HEK293 (cell line): ENCODE measurements around the gene DES.

Experiments used
- CTCF ChIA-PET: fragments of 350-600 bp; formaldehyde crosslinking; extraction: SDS; loops from one replicate; lab custom pipeline; 2021; ENCODE audit warnings: antibody characterized with exemption; lab: Yijun Ruan, JAX
- POLR2A ChIA-PET: fragments of 300-600 bp; formaldehyde crosslinking; extraction: SDS; loops from one replicate; lab custom pipeline; 2020; ENCODE audit warnings: antibody characterized with exemption, inconsistent platforms; lab: Yijun Ruan, JAX
- H3K27ac ChIP-seq: fragments of 200-500 bp; sonication (Bioruptor generic); 2 replicates; pipeline ENCODE4 v1.5.1; 2014; ENCODE audit warnings: low read depth, low read length, control low read depth, inconsistent platforms; ENCODE audit errors: extremely low read depth
- H3K36me3 ChIP-seq, 2 experiments: fragments of 200-500 bp in 1 of 2; sonication (Bioruptor generic) in 1 of 2; 1 replicate in 1 of 2; 2 replicates in 1 of 2; pipeline ENCODE4 v1.5.1; 2014 to 2017; ENCODE audit warnings: inconsistent platforms in 2 of 2, low read length in 2 of 2; ENCODE audit not compliant: control insufficient read depth in 2 of 2, insufficient read depth in 1 of 2
- H3K4me1 ChIP-seq: fragments of 200-500 bp; sonication (Bioruptor generic); 2 replicates; pipeline ENCODE4 v1.5.1; 2014; ENCODE audit warnings: mild to moderate bottlenecking, low read length, inconsistent platforms; ENCODE audit not compliant: control insufficient read depth, insufficient read depth
- H3K4me3 ChIP-seq: 2 replicates; pipeline ENCODE4 v1.5.1; 2011; ENCODE audit warnings: low read depth, mild to moderate bottlenecking, control low read depth, low read length, moderate library complexity
- H3K9me3 ChIP-seq: fragments of 200-500 bp; sonication (Bioruptor generic); 2 replicates; pipeline ENCODE4 v1.5.1; 2014; ENCODE audit warnings: low read depth, low read length, inconsistent platforms; ENCODE audit not compliant: control insufficient read depth, insufficient read depth
- BCL6B ChIP-seq: fragments of 450-650 bp; formaldehyde crosslinking; IDR thresholded peaks from 2 replicates; pipeline ENCODE4 v1.5.1; 2017; ENCODE audit warnings: missing biosample characterization, missing genetic modification characterization
- CTCF ChIP-seq: fragments of 450-650 bp; formaldehyde crosslinking; IDR thresholded peaks from 2 replicates; pipeline ENCODE4 v1.5.1; 2016; ENCODE audit warnings: missing biosample characterization, missing genetic modification characterization
- EGR2 ChIP-seq: fragments of 450-650 bp; formaldehyde crosslinking; IDR thresholded peaks from 2 replicates; pipeline ENCODE4 v1.5.1; 2016; ENCODE audit warnings: low read depth, missing biosample characterization, missing genetic modification characterization
- INSM2 ChIP-seq: fragments of 450-650 bp; formaldehyde crosslinking; IDR thresholded peaks from 2 replicates; pipeline ENCODE4 v1.5.1; 2016; ENCODE audit warnings: missing biosample characterization, missing genetic modification characterization
- KLF16 ChIP-seq: fragments of 450-650 bp; formaldehyde crosslinking; IDR thresholded peaks from 2 replicates; pipeline ENCODE4 v1.5.1; 2017; ENCODE audit warnings: missing biosample characterization, missing genetic modification characterization
- PATZ1 ChIP-seq: fragments of 450-650 bp; formaldehyde crosslinking; IDR thresholded peaks from 2 replicates; pipeline ENCODE4 v1.5.1; 2016; ENCODE audit warnings: missing biosample characterization, missing genetic modification characterization
- YY2 ChIP-seq: fragments of 450-650 bp; formaldehyde crosslinking; IDR thresholded peaks from 2 replicates; pipeline ENCODE4 v1.5.1; 2016; ENCODE audit warnings: missing biosample characterization, missing genetic modification characterization
- ZBTB17 ChIP-seq: fragments of 450-650 bp; formaldehyde crosslinking; IDR thresholded peaks from 2 replicates; pipeline ENCODE4 v1.5.1; 2016; ENCODE audit warnings: missing biosample characterization, missing genetic modification characterization
- ZFHX2 ChIP-seq: fragments of 450-650 bp; formaldehyde crosslinking; conservative IDR thresholded peaks from 2 replicates; pipeline ENCODE4 v1.5.1; 2016; ENCODE audit warnings: missing biosample characterization, missing genetic modification characterization
- ZNF24 ChIP-seq: fragments of 450-650 bp; formaldehyde crosslinking; IDR thresholded peaks from 2 replicates; pipeline ENCODE4 v1.5.1; 2016; ENCODE audit warnings: missing biosample characterization, missing genetic modification characterization
- ZNF362 ChIP-seq: fragments of 450-650 bp; formaldehyde crosslinking; IDR thresholded peaks from 2 replicates; pipeline ENCODE4 v1.5.1; 2016; ENCODE audit warnings: missing biosample characterization, missing genetic modification characterization
- ZNF654 ChIP-seq: fragments of 450-650 bp; formaldehyde crosslinking; IDR thresholded peaks from 2 replicates; pipeline ENCODE4 v1.5.1; 2016; ENCODE audit warnings: low read depth, missing biosample characterization, missing genetic modification characterization

DES gene

GRCh38 chr2:219430633-219431615 is 12.7 kb downstream of the DES start (continued):
- TF ChIP-seq INSM2 (tag by site-specific recombination) (no peak), KLF16 (tag by site-specific recombination) (no peak)

- no peak overlapping the region for H3K4me3 ChIP-seq
- TF ChIP-seq CTCF (peak; percentile 45; the same call in 1 of the 2 replicates), YY2 (tag by site-specific recombination) (no peak), ZBTB17 (tag by site-specific recombination) (peak; percentile 48), PATZ1 (tag by site-specific recombination) (0 out of 2 replicates have a peak, but pooled peaks have one; percentile 28), ZFHX2 (tag by site-specific recombination) (peak; percentile 73), ZNF362 (tag by site-specific recombination) (0 out of 2 replicates have a peak, but pooled peaks have one; percentile 48), ZNF24 (tag by site-specific recombination) (no peak), ZNF654 (tag by site-specific recombination) (peak; percentile 54), BCL6B (tag by site-specific recombination) (no peak), EGR2 (peak; percentile 63)
- ChIA-PET CTCF (interaction anchor here (0.5 to 1.9 kb wide), 10 partner anchors 13 to 283 kb away, joined by 3 to 22 read pairs (median 4); no protein-coding TSS in a partner anchor), POLR2A (no interaction called here)
- no peaks in the 10 kb centered on the region for H3K4me1 ChIP-seq
- no peaks in the 10 kb centered on the region for H3K36me3 ChIP-seq
- H3K27ac ChIP-seq, result no peak overlapping the region
- no peaks in the 10 kb centered on the region for H3K9me3 ChIP-seq
Measured at GRCh38 chr2:219433666-219434467, 15.7 kb downstream of the DES start.
